ENCODE results near the gene HSD17B2.

DNA sequence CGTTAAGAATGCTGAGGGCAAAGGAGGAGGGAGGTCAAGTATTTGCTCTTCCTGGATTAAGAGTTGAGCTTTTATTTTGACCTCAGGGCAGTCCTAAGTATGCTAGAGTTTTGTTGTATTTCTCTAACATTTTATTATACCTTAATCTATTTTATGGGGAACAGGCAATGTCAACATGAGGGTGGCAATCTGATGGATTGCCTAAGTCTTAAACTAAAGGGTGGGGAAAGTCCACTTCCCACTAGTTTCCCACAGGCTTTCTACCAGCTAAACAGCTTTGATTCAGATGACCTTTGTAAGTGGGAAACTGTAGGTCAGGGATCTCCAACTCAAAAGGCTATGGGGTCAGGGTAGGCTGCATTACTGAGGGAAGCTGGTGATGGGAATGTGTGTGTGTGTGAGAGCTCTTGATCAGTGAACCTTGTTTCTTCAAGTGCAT is 24.9 kb downstream of the HSD17B2 start:
- TF ChIP-seq, protein P1, sequence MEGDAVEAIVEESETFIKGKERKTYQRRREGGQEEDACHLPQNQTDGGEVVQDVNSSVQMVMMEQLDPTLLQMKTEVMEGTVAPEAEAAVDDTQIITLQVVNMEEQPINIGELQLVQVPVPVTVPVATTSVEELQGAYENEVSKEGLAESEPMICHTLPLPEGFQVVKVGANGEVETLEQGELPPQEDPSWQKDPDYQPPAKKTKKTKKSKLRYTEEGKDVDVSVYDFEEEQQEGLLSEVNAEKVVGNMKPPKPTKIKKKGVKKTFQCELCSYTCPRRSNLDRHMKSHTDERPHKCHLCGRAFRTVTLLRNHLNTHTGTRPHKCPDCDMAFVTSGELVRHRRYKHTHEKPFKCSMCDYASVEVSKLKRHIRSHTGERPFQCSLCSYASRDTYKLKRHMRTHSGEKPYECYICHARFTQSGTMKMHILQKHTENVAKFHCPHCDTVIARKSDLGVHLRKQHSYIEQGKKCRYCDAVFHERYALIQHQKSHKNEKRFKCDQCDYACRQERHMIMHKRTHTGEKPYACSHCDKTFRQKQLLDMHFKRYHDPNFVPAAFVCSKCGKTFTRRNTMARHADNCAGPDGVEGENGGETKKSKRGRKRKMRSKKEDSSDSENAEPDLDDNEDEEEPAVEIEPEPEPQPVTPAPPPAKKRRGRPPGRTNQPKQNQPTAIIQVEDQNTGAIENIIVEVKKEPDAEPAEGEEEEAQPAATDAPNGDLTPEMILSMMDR (IDR thresholded peaks at IDR 0.05): no peak
- no peak for TF ChIP-seq POLR2A (IDR thresholded peaks at IDR 0.05)
- TF ChIP-seq EP300 (IDR thresholded peaks at IDR 0.05): no peak

All from tibial nerve (tissue), 4 donors.